Activated CD8-positive, alpha-beta memory T cell treated with anti-CD3 and anti-CD28 coated beads, Interleukin-2, amount 50 U/mL, for 24 hours (primary cell): ENCODE measurements around the gene NSUN2.
"Not testable (repeated sequence)": the region's sequence is repeated elsewhere in the genome, so short reads cannot be mapped to it uniquely, and the experiment has no call there.

Source experiments
- DNase-seq: peaks from one replicate; pipeline ENCODE4 v3.0.0-alpha.2; 2020; ENCODE audit errors: extremely low read depth

Gene NSUN2

GRCh38 chr5:6632888-6633468 lies at the start of gene NSUN2, which contains the start of gene SRD5A1:
TSS of gene NSUN2 (minus strand) at chr5:6633044. CDS start at chr5:6632979, 65 bp downstream.
TSS of gene SRD5A1 (plus strand) at chr5:6633440. CDS start at chr5:6633577, 137 bp downstream.
- DNase-seq = peak; percentile 70

- no peak for DNase-seq
Observed at GRCh38 chr5:6682239-6682638, 49.4 kb upstream of the NSUN2 start.

- no peak for DNase-seq
Observed at GRCh38 chr5:6681682-6682081, 48.8 kb upstream of the NSUN2 start.

GRCh38 chr5:6680922-6681321 lies 48.1 kb upstream of the NSUN2 start:
- DNase-seq = no peak

- no peak for DNase-seq
Observed at GRCh38 chr5:6678385-6678784, 45.5 kb upstream of the NSUN2 start.

- no peak for DNase-seq
Observed at GRCh38 chr5:6676702-6677101, 43.9 kb upstream of the NSUN2 start.

GRCh38 chr5:6675784-6676491 lies 43.1 kb upstream of the NSUN2 start:
- no peak for DNase-seq

GRCh38 chr5:6674886-6675285 lies 42.0 kb upstream of the NSUN2 start:
- DNase-seq = no peak

GRCh38 chr5:6674421-6674820 lies 41.6 kb upstream of the NSUN2 start:
- no peak for DNase-seq

GRCh38 chr5:6673963-6674362 lies 41.1 kb upstream of the NSUN2 start:
- DNase-seq = no peak

- no peak for DNase-seq
Observed at GRCh38 chr5:6673031-6673430, 40.2 kb upstream of the NSUN2 start.

- DNase-seq = not testable (repeated sequence)
Observed at GRCh38 chr5:6668717-6669116, 35.9 kb upstream of the NSUN2 start.

- DNase-seq = no peak
Observed at GRCh38 chr5:6667648-6668047, 34.8 kb upstream of the NSUN2 start.

- no peak for DNase-seq
Observed at GRCh38 chr5:6666762-6667161, 33.9 kb upstream of the NSUN2 start.

GRCh38 chr5:6660688-6661087 lies 27.8 kb upstream of the NSUN2 start:
- no peak for DNase-seq

- DNase-seq = no peak
Observed at GRCh38 chr5:6659941-6660684, 27.3 kb upstream of the NSUN2 start.

GRCh38 chr5:6656680-6657079 lies 23.8 kb upstream of the NSUN2 start:
- no peak for DNase-seq

- DNase-seq = no peak
Observed at GRCh38 chr5:6655432-6655831, 22.6 kb upstream of the NSUN2 start.

- DNase-seq = no peak
Observed at GRCh38 chr5:6652025-6652424, 19.2 kb upstream of the NSUN2 start.

- no peak for DNase-seq
Observed at GRCh38 chr5:6649681-6650080, 16.8 kb upstream of the NSUN2 start.

- DNase-seq = no peak
Observed at GRCh38 chr5:6649186-6649585, 16.3 kb upstream of the NSUN2 start.

- DNase-seq = not testable (repeated sequence)
Observed at GRCh38 chr5:6645571-6646362, 12.9 kb upstream of the NSUN2 start.
